ENCODE measurements around the gene GPR151.

The GPR151 gene

DNA sequence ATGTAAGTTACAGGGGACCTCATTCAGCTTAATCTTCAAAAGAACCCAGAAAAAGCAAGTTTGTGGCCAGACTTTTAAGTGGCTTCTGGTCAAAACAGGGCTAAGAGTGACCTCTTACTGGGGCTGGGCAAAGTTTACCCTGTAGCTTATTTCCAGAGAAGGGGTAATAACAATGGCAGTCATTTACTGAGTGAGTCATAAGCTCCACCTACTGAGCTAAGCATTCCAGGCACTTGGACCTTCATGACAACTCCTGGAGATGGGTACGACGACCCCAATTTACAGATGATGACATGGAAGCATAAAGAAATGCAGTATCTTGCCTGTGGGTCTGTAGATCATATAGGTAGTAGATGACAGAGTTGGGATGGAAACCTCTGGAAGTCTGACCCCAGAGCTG lies 4.7 kb upstream of the GPR151 start:
- no peak for DNase-seq (ENCODE audit: low read depth, low spot score)

DNA sequence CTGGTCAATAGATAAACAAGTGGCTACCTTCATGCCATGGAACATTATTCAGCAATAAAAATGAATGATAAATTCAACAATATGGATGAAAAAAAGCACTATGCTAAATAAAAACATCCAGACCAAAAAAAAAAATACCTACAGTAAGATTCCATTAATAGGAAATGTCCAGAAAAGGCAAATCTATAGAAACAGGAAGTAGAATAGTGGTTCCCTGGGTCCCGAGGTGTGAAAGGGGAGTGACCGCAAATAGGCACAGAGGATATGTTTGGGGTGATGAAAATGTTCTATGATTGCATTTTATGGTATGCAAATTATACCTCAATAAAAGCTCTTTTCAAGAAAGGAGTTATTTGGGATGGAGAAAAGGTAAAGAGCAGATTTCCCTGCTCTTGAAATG lies 3.6 kb upstream of the GPR151 start:
- no peak for DNase-seq (ENCODE audit: low read depth, low spot score)

DNA sequence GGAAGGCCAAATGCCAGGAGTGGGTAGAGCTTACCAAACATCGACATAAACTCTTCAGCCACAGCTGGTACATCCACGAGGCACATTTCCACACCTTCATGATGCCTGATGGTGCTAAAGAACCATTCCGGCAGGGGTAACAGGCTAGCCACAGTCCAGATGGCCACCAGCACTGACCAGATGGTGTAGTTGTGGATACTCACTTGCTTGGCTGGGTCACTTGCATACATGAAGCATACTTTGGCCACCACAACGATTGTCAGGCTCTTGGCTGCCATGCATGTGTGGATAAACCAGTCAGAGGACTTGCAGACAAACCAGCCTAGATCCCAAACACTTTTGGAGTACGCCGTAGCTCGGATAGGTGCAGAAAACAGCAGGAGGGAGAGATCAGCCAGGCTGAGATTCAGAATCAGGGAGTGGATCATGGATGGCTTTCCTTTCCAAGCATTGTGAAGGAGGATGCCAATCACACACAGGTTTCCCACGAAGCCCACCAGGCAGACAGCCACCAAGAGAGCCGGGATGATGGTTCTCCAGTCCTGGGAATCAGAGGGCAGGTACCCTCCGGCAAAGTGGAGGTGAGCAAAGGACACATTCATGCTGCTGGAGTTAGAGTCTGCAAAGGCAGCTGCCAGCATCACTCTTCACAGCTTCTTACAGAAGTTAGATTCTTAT lies 378 bp downstream of the GPR151 start:
- no peak for DNase-seq (ENCODE audit: low read depth, low spot score)

DNA sequence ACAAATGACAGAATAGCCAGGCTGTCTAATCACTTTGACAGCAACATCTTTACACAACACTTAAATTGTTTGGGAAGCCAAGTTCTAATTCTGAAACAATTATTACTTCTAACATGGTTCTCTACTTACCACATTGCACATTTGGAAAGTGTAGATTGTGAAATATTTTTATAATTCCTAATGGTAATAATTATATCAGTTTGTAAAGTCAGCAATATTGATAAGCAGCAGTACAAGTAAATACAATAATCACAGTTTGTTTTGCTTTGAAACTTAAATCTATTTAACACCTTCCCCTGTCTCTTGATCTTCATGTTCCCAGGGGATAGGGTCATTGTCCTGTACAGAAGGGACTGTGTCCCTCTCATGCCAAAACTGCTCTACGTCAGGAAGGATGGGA lies 1.4 kb downstream of the GPR151 start:
- DNase-seq (ENCODE audit: low read depth, low spot score) = no peak

DNA sequence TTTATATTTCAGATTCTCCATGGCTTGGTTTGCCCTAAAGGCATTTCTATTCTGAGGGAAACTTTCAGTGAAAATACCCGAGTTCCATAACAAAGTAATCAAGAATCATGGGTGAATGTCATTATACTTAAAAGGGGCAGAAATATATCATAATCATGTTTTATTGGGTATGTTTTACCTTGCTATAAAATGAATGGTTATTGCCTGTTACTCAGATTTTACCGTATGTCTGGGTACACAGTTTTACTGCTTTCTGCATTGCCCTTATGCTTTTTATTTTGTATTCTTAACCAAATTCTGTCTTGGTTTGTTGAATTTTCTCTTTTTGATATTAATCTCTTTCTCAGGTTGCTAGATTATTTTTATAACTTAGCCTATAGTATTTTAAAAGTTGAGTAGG lies 2.5 kb downstream of the GPR151 start:
- DNase-seq (ENCODE audit: low read depth, low spot score) = no peak

DNA sequence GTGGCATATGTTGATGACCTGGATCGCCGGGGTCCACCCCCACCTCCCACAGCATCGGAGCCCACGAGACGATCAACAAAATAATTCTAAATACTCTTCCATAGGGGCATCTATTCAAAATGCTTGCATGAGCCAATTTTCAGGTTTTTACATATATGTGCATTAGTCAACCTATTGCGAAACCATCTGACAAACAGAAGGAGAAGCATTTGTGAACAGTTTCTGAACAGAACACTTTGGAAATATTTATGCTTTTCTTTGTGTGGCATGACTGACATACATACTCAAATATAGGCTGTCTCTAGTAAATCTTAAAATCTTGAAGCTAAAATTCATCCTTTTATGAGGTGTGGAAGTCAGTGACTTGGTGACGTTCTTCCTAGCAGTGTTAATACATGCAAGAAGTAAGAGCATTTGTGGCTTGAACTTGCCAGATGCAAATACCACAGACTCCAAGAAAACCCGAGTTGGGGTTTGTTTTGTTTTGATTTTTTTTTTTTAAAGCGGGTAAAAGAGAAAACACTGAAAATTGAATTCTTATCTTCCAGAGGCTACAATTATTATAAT lies 5.3 kb downstream of the GPR151 start:
- DNase-seq (ENCODE audit: low read depth, low spot score) = no peak

DNA sequence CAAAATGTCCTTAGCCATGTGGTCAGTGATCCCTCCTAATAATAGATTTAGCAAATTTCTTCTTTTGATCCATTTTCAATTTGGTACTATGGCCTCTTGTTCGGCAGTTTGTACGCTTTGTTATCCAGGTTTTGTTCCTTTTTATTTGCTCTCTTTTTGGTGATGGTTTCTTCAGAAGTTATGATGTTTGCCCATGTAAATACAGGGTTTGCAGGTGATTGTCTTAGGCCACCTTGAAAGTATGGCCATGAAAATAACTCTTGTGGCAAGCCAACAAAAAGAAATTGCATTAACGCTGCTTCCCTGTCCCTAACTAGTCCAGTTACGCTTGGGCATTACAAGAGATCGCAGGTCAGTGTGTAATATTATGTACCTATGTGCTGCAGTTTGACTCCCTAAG lies 8.6 kb downstream of the GPR151 start:
- DNase-seq (ENCODE audit: low read depth, low spot score) = no peak

DNA sequence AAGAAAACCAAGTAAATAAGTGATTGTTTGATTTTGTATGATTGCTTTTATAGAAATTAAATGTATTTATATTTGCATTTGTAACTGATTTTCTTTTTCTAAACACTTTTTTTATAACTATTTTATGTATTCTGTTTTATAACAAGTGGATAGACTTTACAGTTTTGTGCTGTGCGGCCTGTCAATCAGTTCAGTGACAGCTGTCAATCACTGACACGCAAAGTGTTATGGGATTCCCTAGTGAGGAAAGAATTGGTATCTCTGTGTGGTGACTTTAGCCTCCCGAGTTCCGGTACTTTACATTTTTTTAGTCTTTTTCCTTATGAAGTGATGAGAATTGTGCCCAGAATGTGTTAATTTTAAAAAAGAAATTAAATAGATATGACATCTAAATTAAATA lies 16.3 kb downstream of the GPR151 start:
- DNase-seq (ENCODE audit: low read depth, low spot score) = no peak

DNA sequence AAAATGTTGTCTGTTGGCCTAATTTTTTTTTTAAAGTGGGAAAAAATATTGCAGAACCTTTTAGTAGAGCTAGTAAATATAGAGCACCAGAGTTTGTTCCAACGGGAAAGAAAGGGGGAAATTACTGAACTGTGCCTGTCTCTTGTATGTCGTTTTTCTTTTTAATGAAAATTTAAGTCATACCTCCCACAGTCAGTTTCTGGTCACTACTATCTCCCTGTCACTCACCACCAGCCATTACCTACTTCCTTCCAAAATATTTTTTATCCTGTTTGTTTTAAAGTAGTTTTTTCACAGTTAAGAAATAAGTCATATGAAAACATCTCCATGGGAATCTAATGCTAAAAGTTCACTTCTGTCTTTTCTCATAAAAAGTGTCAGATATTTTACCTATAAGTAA lies 21.3 kb downstream of the GPR151 start:
- no peak for DNase-seq (ENCODE audit: low read depth, low spot score)

DNA sequence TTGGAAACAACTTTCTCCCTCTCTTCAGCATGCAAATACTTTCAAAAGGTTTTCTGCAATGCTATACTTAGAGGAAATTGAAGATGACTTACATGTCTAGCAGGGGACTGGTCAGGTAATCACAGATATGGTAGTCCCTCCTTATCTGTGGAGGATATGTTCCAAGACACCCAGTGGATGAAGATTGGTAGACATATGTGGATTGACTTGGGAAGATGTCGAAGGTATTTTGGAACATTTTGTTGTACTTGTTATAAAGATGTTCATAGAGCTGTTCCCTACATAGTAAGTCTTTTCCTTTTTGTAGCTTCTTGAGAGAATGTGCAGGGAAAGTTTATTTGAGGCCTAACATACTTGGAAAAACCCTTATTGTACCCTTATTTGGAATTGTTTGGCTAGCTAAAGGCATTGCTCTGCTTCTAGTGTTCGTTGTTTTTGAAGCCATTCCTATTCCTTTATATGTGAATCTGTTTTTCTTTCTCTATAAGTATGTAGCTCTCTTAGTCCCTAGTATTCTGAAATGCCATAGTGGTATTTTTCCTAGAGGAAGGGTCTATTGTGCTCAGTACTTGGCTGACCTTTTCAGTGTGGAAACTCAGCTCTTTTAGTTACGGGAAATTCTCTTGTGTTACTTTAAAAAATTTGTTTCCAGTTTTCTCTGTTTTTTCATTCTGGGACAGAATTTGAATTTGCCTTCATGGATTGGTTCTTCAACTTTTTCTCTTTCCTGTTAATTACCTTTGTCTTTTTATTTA lies 25.7 kb downstream of the GPR151 start:
- no peak for DNase-seq (ENCODE audit: low read depth, low spot score)

DNA sequence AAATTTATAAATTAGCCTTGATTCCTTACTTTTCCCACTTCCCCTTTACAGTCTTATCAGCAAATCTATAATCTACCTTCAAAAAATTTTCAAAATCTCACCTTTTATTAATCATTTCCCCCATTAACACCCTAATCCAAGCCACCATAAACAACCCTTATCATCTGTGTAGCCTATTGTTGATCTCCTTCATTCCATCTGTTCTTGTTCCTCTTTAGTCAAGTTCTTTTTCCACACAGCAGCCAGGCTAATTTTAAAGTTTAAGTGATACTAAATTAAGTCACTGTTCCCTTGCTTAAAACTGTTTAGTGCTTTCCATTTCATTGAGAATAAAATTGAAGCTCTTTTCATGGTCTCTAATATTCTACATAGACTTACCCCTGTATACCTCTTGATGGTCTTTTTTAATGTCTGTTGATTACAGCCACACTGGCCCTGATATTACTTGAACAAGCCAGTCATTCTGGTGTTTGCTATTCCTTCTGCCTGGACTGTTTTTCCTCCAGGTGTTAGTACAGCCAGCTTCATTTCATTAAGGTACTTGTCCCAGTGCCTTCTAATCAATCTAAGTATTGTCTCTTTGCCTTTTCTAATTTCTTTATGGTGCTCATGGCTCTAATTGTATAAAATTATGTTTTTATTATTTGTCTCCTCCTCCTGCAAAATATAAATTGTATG lies 31.1 kb downstream of the GPR151 start:
- DNase-seq (ENCODE audit: low read depth, low spot score) = no peak

DNA sequence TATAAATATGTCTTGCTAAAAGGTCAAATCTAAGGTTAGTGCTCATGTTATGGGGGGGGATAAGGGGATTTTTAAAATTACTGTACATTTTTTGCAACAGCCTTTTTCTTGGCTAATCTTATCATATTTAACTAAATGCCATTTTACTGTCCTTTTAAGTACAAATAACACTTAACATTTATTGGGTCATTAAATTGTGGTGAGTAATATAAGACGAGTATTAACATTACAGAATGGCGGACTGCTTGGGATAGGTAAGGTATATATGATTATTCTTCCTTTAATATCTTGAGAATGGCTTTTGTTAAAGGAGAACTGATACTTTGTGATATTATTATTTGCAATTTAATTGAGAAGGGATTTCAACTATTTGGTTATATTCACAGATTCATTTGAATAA lies 33.2 kb downstream of the GPR151 start:
- no peak for DNase-seq (ENCODE audit: low read depth, low spot score)

DNA sequence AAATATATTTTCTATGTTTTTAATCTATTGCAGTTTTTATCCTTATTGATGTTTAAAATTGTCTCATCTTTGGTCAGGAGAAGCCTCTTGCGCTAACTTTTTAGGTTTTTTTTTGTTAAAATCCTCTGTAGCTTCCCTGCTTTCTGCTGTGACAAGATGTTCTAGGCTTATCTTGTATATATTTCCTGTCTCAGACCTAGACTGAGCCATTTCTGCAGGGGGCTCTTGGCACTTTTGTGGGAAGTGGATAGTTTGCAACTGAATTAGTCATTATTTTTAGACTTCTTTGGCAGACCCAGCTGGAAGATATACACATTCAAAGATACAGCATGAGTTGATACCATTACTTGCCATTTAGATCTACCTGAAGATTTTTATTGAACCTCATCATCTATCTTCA lies 40.1 kb downstream of the GPR151 start:
- no peak for DNase-seq (ENCODE audit: low read depth, low spot score)

DNA sequence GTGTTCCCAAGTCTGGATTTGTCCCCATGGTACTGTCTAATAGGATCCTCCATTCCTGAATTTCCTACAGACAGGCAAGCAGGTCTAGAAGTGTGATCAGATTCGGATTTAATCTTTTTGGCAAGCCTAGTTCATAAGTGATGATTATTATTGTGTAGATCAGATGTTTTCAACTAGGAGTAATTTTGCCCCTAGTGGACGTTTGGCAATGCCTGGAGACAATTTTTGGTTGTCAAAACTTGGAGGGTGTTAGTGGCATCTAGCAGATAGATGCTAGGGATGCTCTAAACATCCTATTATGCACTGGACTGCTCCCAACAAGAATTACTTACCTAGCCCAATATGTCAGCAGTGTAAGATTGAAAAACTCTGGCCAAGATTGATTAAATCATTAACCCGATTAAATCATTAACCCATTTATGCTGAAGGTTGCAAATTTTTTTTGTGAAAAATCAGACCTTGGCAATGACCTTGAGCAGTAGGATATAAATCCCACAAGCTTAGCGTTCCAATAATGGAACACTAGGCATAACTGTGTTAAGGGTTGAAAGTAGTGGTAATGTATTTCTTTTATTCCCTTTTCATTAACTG lies 40.7 kb downstream of the GPR151 start:
- no peak for DNase-seq (ENCODE audit: low read depth, low spot score)

DNA sequence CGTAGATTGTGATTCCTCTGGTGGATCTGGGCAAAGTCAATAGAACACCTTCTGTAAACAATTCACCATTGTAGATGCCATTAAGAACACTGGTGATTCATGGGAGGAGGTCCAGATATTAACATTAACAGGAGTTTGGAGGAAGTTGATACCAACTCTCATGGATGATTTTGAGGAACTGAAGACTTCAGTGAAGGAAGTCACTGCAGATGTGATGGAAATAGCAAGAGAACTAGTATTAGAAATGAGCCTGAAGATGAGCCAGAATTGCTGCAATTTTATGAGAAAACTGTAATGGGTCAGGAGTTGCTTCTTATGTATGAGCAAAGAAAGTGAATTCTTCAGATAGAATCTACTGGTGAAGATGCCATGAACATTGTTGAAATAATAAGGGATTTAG lies 41.9 kb downstream of the GPR151 start:
- no peak for DNase-seq (ENCODE audit: low read depth, low spot score)

DNA sequence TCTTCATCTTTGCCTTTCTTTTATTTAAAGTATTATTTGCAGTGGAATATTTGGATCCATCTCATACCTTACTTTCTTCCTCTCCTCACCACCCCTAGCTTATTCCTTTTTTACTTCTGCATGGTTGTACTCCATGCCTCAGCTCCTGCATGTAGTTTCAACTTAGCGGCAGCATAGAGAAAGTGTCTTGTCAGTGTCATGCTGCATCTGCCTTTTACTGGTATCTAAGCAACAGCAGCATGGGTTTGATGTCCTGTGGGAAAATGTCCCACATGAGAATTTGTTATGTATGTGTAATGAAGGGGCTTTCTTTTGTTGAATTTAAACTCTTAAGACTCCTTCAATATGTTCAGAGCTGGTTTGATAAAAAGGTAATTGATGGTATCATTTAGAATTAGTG lies 48.2 kb downstream of the GPR151 start:
- no peak for DNase-seq (ENCODE audit: low read depth, low spot score)

DNA sequence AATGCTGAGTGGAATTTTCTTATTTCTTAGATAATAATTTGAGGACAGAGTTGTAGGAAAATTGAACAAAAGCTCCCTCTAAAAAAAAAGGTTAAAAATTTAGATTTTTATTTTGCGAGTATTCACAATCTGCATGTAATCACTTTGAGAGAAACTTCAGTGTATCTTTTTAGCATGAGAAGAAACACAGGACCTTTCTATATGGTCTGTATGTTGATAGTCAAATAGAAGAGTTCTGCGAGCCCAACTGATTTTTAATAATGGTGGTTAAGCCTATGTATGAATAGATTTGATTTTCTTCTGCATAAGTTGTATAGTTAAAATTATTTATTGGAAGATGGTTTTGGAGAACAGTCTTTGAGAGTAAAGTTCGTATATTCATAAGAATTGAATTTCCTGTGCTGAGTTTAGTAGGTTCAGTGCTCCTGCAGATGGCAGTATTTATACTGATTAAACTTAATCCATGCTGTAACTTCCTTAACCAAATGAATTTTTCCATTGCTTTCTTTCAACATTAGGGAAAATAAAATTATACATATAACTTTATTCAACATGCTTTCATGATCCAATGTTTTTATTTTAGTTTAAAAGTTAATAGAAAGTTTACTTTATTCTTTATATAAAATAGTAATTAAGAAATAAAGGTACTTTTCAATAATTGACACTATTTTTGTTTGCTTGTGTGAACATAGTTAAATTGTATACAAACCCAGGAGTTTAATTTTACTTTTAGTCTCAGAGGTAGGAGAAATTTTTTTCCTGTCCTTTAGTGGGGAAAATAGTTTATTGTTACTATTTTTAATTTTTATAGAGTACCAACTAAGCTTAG lies 49.3 kb downstream of the GPR151 start:
- DNase-seq (ENCODE audit: low read depth, low spot score) = no peak

DNA sequence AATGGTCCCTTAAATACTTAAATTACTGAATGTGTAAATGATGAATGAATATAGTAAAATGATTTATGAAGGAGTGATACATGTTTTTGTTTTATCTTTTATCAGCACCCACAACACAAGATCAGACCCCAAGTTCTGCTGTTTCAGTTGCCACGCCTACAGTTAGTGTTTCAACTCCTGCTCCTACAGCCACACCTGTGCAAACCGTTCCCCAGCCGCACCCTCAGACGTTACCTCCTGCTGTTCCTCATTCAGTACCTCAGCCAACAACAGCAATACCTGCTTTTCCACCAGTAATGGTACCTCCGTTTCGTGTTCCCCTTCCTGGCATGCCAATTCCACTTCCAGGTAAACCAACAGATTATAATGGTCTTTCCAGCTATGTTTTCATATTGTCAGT lies 52.5 kb downstream of the GPR151 start:
- no peak for DNase-seq (ENCODE audit: low read depth, low spot score)
